Heart right ventricle (tissue), 16 donors: ENCODE measurements around the gene LNPK. TPM values are rescaled to one million over a fixed set of nuclear protein-coding genes. Genes with fewer than 3 reads are reported as not detected.

ENCODE experiments used
- ATAC-seq, 8 donors: fragments of 200-7000 bp; cut with Tn5 transposase; one replicate each; pipeline ENCODE4 v1.9.1; 2020; ENCODE audit warnings: mild to moderate bottlenecking in 8 of 8, moderate library complexity in 8 of 8, moderate number of reproducible peaks in 1 of 8
- DNase-seq, 2 donors: peaks; one replicate each; pipeline ENCODE4 v3.0.0-alpha.2; 2020
- H3K27ac ChIP-seq, 10 donors: fragments of 200-600 bp; sonication (generic) in 2 of 10; one replicate each; pipeline versions ENCODE4 v1.5.0 to v1.8.0; 2020 to 2022; ENCODE audit warnings: mild to moderate bottlenecking in 3 of 10
- H3K27me3 ChIP-seq, 7 donors: fragments of 200-600 bp; one replicate each; pipeline ENCODE4 v1.8.0; 2021 to 2022; ENCODE audit warnings: mild to moderate bottlenecking in 2 of 7
- H3K36me3 ChIP-seq, 9 donors: fragments of 200-600 bp; sonication (generic) in 1 of 9; one replicate each; pipeline versions ENCODE4 v1.5.0 to v1.8.0; 2020 to 2022; ENCODE audit warnings: mild to moderate bottlenecking in 2 of 9
- H3K4me1 ChIP-seq, 9 donors: fragments of 200-600 bp; sonication (generic) in 1 of 9; one replicate each; pipeline versions ENCODE4 v1.5.0 to v1.8.0; 2020 to 2022; ENCODE audit warnings: mild to moderate bottlenecking in 4 of 9
- H3K4me3 ChIP-seq, 10 donors: fragments of 200-600 bp; sonication (generic) in 2 of 10; one replicate each; pipeline versions ENCODE4 v1.5.0 to v1.8.0; 2020 to 2022; ENCODE audit warnings: mild to moderate bottlenecking in 7 of 10, moderate library complexity in 2 of 10
- H3K9me3 ChIP-seq, 11 donors: fragments of 200-600 bp in 10 of 11; sonication (generic) in 2 of 11; one replicate each; pipeline versions ENCODE4 v1.5.0 to v1.8.0; 2013 to 2022; ENCODE audit warnings: mild to moderate bottlenecking in 2 of 11, control low read depth in 1 of 11, moderate library complexity in 1 of 11
- CTCF ChIP-seq, 9 donors: fragments of 200-600 bp; sonication (generic) in 2 of 9; IDR thresholded peaks; one replicate each; pipeline versions ENCODE4 v1.5.0 to v1.8.0; 2021 to 2022; ENCODE audit warnings: antibody characterized with exemption in 9 of 9, mild to moderate bottlenecking in 5 of 9, moderate library complexity in 1 of 9
- WGBS, 2 donors: extraction: QIAGEN DNeasy Blood & Tissue Kit; methylation state at CpG; one replicate each; pipeline ENCODE4 v1.1.7; 2013; ENCODE audit warnings: inconsistent platforms in 1 of 2; 5-methylcytosine and 5-hydroxymethylcytosine counted together
- intact Hi-C, 10 donors: fragments of 100-400 bp; cut with DNase I; formaldehyde crosslinking; loops; one replicate each; pipeline versions ENCODE4 v1.11.1 to v1.14.2; 2022
- polyA plus RNA-seq, 2 donors: library from polyadenylated mRNA; stranded (reverse); fragments of 200-250 nt; gene quantifications; one replicate each; pipeline ENCODE4 v1.2.3, GENCODE V29; 2013
- total RNA-seq, 10 donors: library from RNA; stranded (reverse); fragmentation: NEBNext Ultra II Directional in 3 of 10; extraction: Animal tissue kit (Norgen Biotek cat#: 25700) in 3 of 10; gene quantifications; one replicate each; pipeline versions ENCODE4 v1.2.1 to v1.2.4, GENCODE V29; 2021 to 2023
- donor health status: Arrhythmogenic right ventricular cardiomyopathy.
- donor health status: ischemic (EF 13 %, LVEDD 7.1; RV severe dilation, severe dysfunction).
- donor health status: healthy with polysubstance abuse.
- donor health status: DM: no; HTN: yes; CAD: no.
- donor health status: DM: no; HTN: no; CAD: no.
- donor health status: ischemic (EF 25% LVEDD 6.9; RV normal size, moderate dysfunction).
- donor health status: ischemic (EF 25% LVEDD 5.7; RV mildly dilated, moderate dysfunction).
- donor health status: healthy.
- donor health status: DM: yes; HTN: yes; CAD: no.
- donor health status: Ischemic cardiomyopathy.
- donor health status: ischemic (EF 35%, LVEDD 5.7; RV mildly dilated, moderate dysfunction).
- donor health status: nonischemic (EF 11% LVEDD 7.7; RV severe dilation, severe dysfunction).
- donor health status: DM: yes; HTN: yes; CAD: no.
- donor health status: PGD.
- donor health status: ischemic (EF 29% LVEDD 5.4; RV normal size, mild dysfunction).
- donor health status: nonischemic (EF 23%, LVEDD 6.1; RV moderate dilation, normal function).

The LNPK gene
- total and polyA plus RNA-seq, 12 donors, result 4.9 to 51.3 (median 32.5) TPM

DNA sequence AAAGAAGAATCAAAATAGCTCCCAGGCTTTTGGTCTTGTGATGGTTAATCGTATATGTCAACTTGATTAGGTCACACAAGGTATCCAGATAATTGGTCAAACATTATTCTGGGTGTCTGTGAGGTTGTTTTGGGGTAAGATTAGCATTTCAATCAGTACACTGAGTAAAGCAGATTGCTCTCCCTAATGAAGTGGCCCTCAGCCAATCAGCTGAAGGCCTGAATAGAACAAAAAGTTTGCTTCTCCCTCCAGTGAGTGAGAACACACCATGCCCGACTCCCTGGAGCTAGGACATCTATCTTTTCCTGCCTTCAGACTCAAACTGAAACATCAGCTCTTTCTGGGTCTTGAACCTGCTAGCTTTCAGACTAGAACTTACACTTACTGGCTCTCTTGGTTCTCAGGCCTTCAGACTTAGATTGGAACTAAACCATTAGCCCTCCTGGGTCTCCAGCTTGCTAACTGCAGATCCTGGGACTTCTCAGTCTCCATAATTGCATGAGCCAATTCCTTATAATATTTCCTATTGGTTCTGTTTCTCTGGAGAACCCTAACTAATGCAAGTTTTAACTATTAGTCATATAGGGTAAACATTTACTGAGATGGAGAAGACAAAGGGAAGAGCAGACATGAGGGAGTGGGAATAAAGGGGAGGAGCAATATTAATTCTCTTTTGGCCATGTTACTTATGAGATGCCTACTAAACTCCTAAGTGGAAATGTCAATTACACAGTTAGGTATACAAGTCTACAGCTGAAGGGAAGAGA, 25.5 kb downstream of the LNPK start:
- no peaks in the 10 kb centered on the region for H3K27me3 ChIP-seq
- 89 to 90% methylated on average over 2 of the region's 2 CpGs for WGBS, 2 donors
- intact Hi-C loops, result no loop called here
- TF ChIP-seq CTCF (IDR thresholded peaks at IDR 0.05), result no peak
- DNase-seq (no peak), ATAC-seq (no peak)
- peaks cover 0 to 4% (median 0%) of the 10 kb centered on the region in 9 donors for H3K4me1 ChIP-seq
- H3K36me3 ChIP-seq, result peaks cover 0 to 81% (median 26%) of the 10 kb centered on the region in 9 donors
- H3K9me3 ChIP-seq, result peaks cover 0 to 5% (median 0%) of the 10 kb centered on the region in 11 donors
- H3K27ac ChIP-seq, result no peak overlapping the region
- H3K4me3 ChIP-seq, result no peak overlapping the region

- Histone ChIP-seq H3K27me3 (no peaks in the 10 kb centered on the region), H3K4me3 (no peak overlapping the region), H3K9me3 (peaks cover 0 to 5% (median 0%) of the 10 kb centered on the region in 11 donors), H3K4me1 (no peaks in the 10 kb centered on the region), H3K27ac (no peak overlapping the region), H3K36me3 (peaks cover 0 to 70% (median 21%) of the 10 kb centered on the region in 9 donors)
- WGBS, 2 donors, result 83 to 90% methylated on average over 1 of the region's 1 CpG
- no peak for TF ChIP-seq CTCF (IDR thresholded peaks at IDR 0.05)
- no peak for ATAC-seq
- DNase-seq, result no peak
- intact Hi-C loops, result no loop called here
These were observed 28.7 kb downstream of the LNPK start for GRCh38 chr2:175973373-175973772.

DNA sequence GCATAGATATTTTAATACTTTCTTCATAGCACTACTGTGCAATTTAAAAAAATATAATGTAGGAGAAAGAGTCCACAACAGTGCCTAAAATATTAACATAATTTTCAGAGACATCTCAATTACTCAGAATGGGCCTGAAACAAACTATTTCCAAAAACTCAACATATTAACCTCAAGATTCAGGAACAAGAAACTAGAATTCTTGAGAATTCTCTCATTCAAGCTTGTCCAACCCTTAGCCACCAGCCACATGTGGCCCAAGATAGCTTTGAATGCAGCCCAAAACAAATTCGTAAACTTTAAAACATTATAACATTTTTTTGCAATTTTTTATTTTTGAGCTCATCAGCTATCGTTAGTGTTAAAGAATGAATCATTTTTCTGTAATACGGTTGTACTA, 35.2 kb downstream of the LNPK start:
- intact Hi-C loops, result no loop called here
- DNase-seq (no peak), ATAC-seq (no peak)
- no peak for TF ChIP-seq CTCF (IDR thresholded peaks at IDR 0.05)
- Histone ChIP-seq H3K4me3 (no peak overlapping the region), H3K36me3 (peaks cover 0 to 64% (median 0%) of the 10 kb centered on the region in 9 donors), H3K27me3 (no peaks in the 10 kb centered on the region), H3K9me3 (peaks cover 0 to 14% (median 0%) of the 10 kb centered on the region in 11 donors), H3K27ac (no peak overlapping the region), H3K4me1 (no peaks in the 10 kb centered on the region)
- WGBS, 2 donors, result 98 to 99% methylated on average over 3 of the region's 3 CpGs

GRCh38 chr2:175965773-175966172, 36.3 kb downstream of the LNPK start:
- no peak for TF ChIP-seq CTCF (IDR thresholded peaks at IDR 0.05)
- no peak for ATAC-seq
- no peaks in the 10 kb centered on the region for H3K4me1 ChIP-seq

More at GRCh38 chr2:175965773-175966172, 36.3 kb downstream of the LNPK start:
- WGBS, 2 donors, result 100% methylated on average over 3 of the region's 3 CpGs
- intact Hi-C loops, result no loop called here
- no peak for DNase-seq
- peaks cover 0 to 71% (median 0%) of the 10 kb centered on the region in 9 donors for H3K36me3 ChIP-seq
- no peak overlapping the region for H3K27ac ChIP-seq
- no peak overlapping the region for H3K4me3 ChIP-seq
- peaks cover 0 to 14% (median 0%) of the 10 kb centered on the region in 11 donors for H3K9me3 ChIP-seq
- no peaks in the 10 kb centered on the region for H3K27me3 ChIP-seq
